Smooth muscle cell (in vitro differentiated cells): ENCODE data around the gene KIRREL3. TPM values are rescaled to one million over a fixed set of nuclear protein-coding genes. Genes with fewer than 3 reads are reported as not detected.
A peak's percentile ranks its signal among the peaks of the same experiment; 100 is the strongest.

Experiments
- DNase-seq: peaks from one replicate; lab custom pipeline; 2025; ENCODE audit not compliant: unreplicated experiment; lab: John Stamatoyannopoulos, UW
- H2AFZ ChIP-seq: fragments of 200-600 bp; sonication (generic); 2 replicates; pipeline ENCODE4 v1.6.0; 2016; ENCODE audit warnings: antibody characterized with exemption, low read depth, mild to moderate bottlenecking
- H3F3A ChIP-seq: fragments of 200-600 bp; sonication (generic); 2 replicates; pipeline ENCODE4 v1.6.0; 2017; ENCODE audit warnings: antibody characterized with exemption, low read depth
- H3K27ac ChIP-seq: fragments of 200-600 bp; sonication (generic); 2 replicates; pipeline ENCODE4 v1.5.1; 2016; ENCODE audit warnings: low read depth, mild to moderate bottlenecking
- H3K27me3 ChIP-seq: fragments of 200-600 bp; sonication (generic); 2 replicates; pipeline ENCODE4 v1.6.1; 2016; ENCODE audit warnings: low read depth, mild to moderate bottlenecking
- H3K36me3 ChIP-seq: fragments of 200-600 bp; sonication (generic); 2 replicates; pipeline ENCODE4 v1.5.1; 2016; ENCODE audit warnings: low read depth
- H3K4me1 ChIP-seq: fragments of 200-600 bp; sonication (generic); 2 replicates; pipeline ENCODE4 v1.5.1; 2016; ENCODE audit warnings: low read depth
- H3K4me2 ChIP-seq: fragments of 200-600 bp; sonication (generic); 2 replicates; pipeline ENCODE4 v1.6.0; 2016; ENCODE audit warnings: mild to moderate bottlenecking
- H3K4me3 ChIP-seq: fragments of 200-600 bp; sonication (generic); 2 replicates; pipeline ENCODE4 v1.5.1; 2016; ENCODE audit warnings: mild to moderate bottlenecking
- H3K79me2 ChIP-seq: fragments of 200-600 bp; sonication (generic); 2 replicates; pipeline ENCODE4 v1.6.0; 2016; ENCODE audit warnings: low read depth, mild to moderate bottlenecking
- H3K9ac ChIP-seq: fragments of 200-600 bp; sonication (generic); 2 replicates; pipeline ENCODE4 v1.6.0; 2016; ENCODE audit warnings: low read depth
- H3K9me3 ChIP-seq: fragments of 200-600 bp; sonication (generic); replicated peaks from 2 replicates; pipeline ENCODE4 v1.5.1; 2016; ENCODE audit warnings: low read depth
- H4K20me1 ChIP-seq: fragments of 200-600 bp; sonication (generic); 2 replicates; pipeline ENCODE4 v1.6.0; 2016; ENCODE audit warnings: low read depth
- CTCF ChIP-seq: fragments of 200-600 bp; sonication (generic); IDR thresholded peaks from 2 replicates; pipeline ENCODE4 v1.5.1; 2017; ENCODE audit warnings: borderline replicate concordance, mild to moderate bottlenecking, antibody characterized with exemption; ENCODE audit not compliant: insufficient read depth, poor library complexity, severe bottlenecking
- WGBS: methylation state at CpG from one replicate; pipeline ENCODE4 v1.1.7; 2016; ENCODE audit warnings: low lambda C conversion rate; 5-methylcytosine and 5-hydroxymethylcytosine counted together
- polyA plus RNA-seq: library from polyadenylated mRNA; unstranded; fragments of >200 nt; fragmentation: Nextera tagmentation; extraction: Ambion mirVana; gene quantifications from 2 replicates; pipeline ENCODE4 v1.2.1, GENCODE V29; 2016
- total RNA-seq: library from RNA; depleted of rRNA; stranded (reverse); fragments of >200 nt; gene quantifications from 2 replicates; pipeline ENCODE4 v1.2.3, GENCODE V29; 2014

The KIRREL3 gene
- total and polyA plus RNA-seq, 2 experiments from 2014 or later: 1.2 TPM; not detected in 1

- Histone ChIP-seq H3F3A (no peaks in the 10 kb centered on the region), H3K36me3 (no peaks in the 10 kb centered on the region), H3K4me3 (no peak overlapping the region), H3K27me3 (no peaks in the 10 kb centered on the region), H2AFZ (no peak overlapping the region), H3K9me3 (no peaks in the 10 kb centered on the region), H3K27ac (no peak overlapping the region), H3K9ac (no peak overlapping the region), H3K4me1 (no peaks in the 10 kb centered on the region), H4K20me1 (no peaks in the 10 kb centered on the region), H3K79me2 (no peaks in the 10 kb centered on the region), H3K4me2 (no peak overlapping the region)
- no peak for TF ChIP-seq CTCF
- 74% methylated on average over 3 of the region's 3 CpGs for WGBS
- DNase-seq: no peak
Observed at GRCh38 chr11:126919147-126919823, 81.3 kb downstream of the KIRREL3 start.

- no peak for TF ChIP-seq CTCF
- H3K9me3 ChIP-seq: no peaks in the 10 kb centered on the region
- H3K9ac ChIP-seq: peak overlapping the region; percentile 66
- H3F3A ChIP-seq: no peaks in the 10 kb centered on the region
- H4K20me1 ChIP-seq: no peaks in the 10 kb centered on the region
- no peak for DNase-seq
- peak overlapping the region; percentile 6 for H2AFZ ChIP-seq
- H3K27me3 ChIP-seq: no peaks in the 10 kb centered on the region
- no peaks in the 10 kb centered on the region for H3K36me3 ChIP-seq
- H3K4me1 ChIP-seq: no peaks in the 10 kb centered on the region
- WGBS: 88% methylated on average over 1 of the region's 1 CpG
- H3K4me3 ChIP-seq: no peak overlapping the region
- H3K79me2 ChIP-seq: no peaks in the 10 kb centered on the region
- peak overlapping the region; percentile 97 for H3K27ac ChIP-seq
- H3K4me2 ChIP-seq: peak overlapping the region; percentile 60
Observed at GRCh38 chr11:126918556-126918955, 82.0 kb downstream of the KIRREL3 start.

GRCh38 chr11:126917531-126918204, 82.9 kb downstream of the KIRREL3 start:
- Histone ChIP-seq H3K79me2 (no peaks in the 10 kb centered on the region), H4K20me1 (no peaks in the 10 kb centered on the region), H3K4me3 (no peak overlapping the region), H3K4me1 (no peaks in the 10 kb centered on the region), H3K27me3 (no peaks in the 10 kb centered on the region), H3K9ac (peak overlapping the region; percentile 81), H3F3A (no peaks in the 10 kb centered on the region), H3K9me3 (no peaks in the 10 kb centered on the region), H3K4me2 (peak overlapping the region; percentile 71), H3K36me3 (no peaks in the 10 kb centered on the region), H3K27ac (peak overlapping the region; percentile 97), H2AFZ (peak overlapping the region; percentile 8)
- no peak for TF ChIP-seq CTCF
- no peak for DNase-seq
- 23% methylated on average over 9 of the region's 9 CpGs for WGBS

GRCh38 chr11:126915430-126915829, 85.1 kb downstream of the KIRREL3 start:
- Histone ChIP-seq H3K79me2 (no peaks in the 10 kb centered on the region), H3F3A (no peaks in the 10 kb centered on the region), H3K4me3 (no peak overlapping the region), H3K9ac (no peak overlapping the region), H4K20me1 (no peaks in the 10 kb centered on the region), H2AFZ (no peak overlapping the region), H3K9me3 (no peaks in the 10 kb centered on the region), H3K4me1 (no peaks in the 10 kb centered on the region), H3K27ac (peak overlapping the region; percentile 44), H3K36me3 (no peaks in the 10 kb centered on the region), H3K4me2 (no peak overlapping the region), H3K27me3 (no peaks in the 10 kb centered on the region)
- no peak for DNase-seq
- no peak for TF ChIP-seq CTCF
- WGBS: 74% methylated on average over 4 of the region's 4 CpGs
